Keratinocyte (primary cell): ENCODE measurements around the gene GRK4. TPM values are rescaled to one million over a fixed set of nuclear protein-coding genes. Genes with fewer than 3 reads are reported as not detected.

ENCODE experiments used
- DNase-seq: peaks from one replicate; pipeline ENCODE4 v3.0.0-alpha.2; 2011; ENCODE audit warnings: low read depth, missing footprints, low spot score
- FAIRE-seq: peaks from 2 replicates; lab custom pipeline; 2011; peaks lifted over from hg19 to GRCh38; lab: Jason Lieb, UNC
- H2AFZ ChIP-seq: 2 replicates; pipeline ENCODE4 v1.6.0; 2012; ENCODE audit warnings: low read length, control low read depth, inconsistent platforms; ENCODE audit not compliant: control insufficient read depth
- H3K27ac ChIP-seq: 2 replicates; pipeline ENCODE4 v1.5.1; 2011; ENCODE audit warnings: low read length; ENCODE audit not compliant: control insufficient read depth, insufficient read depth
- H3K27me3 ChIP-seq: 3 replicates; pipeline ENCODE4 v1.6.0; 2011; ENCODE audit warnings: low read length; ENCODE audit not compliant: control insufficient read depth, insufficient read depth; ENCODE audit errors: extremely low read depth
- H3K36me3 ChIP-seq, 2 experiments: 2 replicates in 1 of 2; 3 replicates in 1 of 2; pipeline ENCODE4 v1.5.1; 2011; ENCODE audit warnings: low read length in 2 of 2, mild to moderate bottlenecking in 1 of 2; ENCODE audit not compliant: control insufficient read depth in 2 of 2, insufficient read depth in 2 of 2; ENCODE audit errors: extremely low read depth in 1 of 2
- H3K4me1 ChIP-seq: 3 replicates; pipeline ENCODE4 v1.5.1; 2011; ENCODE audit warnings: low read length; ENCODE audit not compliant: control insufficient read depth, insufficient read depth; ENCODE audit errors: extremely low read depth
- H3K4me2 ChIP-seq: 3 replicates; pipeline ENCODE4 v1.6.0; 2011; ENCODE audit warnings: low read depth, low read length; ENCODE audit not compliant: control insufficient read depth, insufficient read depth; ENCODE audit errors: extremely low read depth
- H3K4me3 ChIP-seq, 3 experiments: fragments of 200-600 bp in 1 of 3; sonication (generic) in 1 of 3; 2 replicates in 2 of 3; 3 replicates in 1 of 3; pipeline ENCODE4 v1.5.1; 2011 to 2016; ENCODE audit warnings: low read length in 3 of 3, mild to moderate bottlenecking in 3 of 3, control low read depth in 2 of 3, inconsistent platforms in 1 of 3, low read depth in 1 of 3, mixed read lengths in 1 of 3, mixed run types in 1 of 3, moderate library complexity in 1 of 3; ENCODE audit not compliant: control insufficient read depth in 2 of 3, insufficient read depth in 2 of 3; ENCODE audit errors: extremely low read depth in 1 of 3
- H3K79me2 ChIP-seq: 2 replicates; pipeline ENCODE4 v1.6.0; 2012; ENCODE audit warnings: low read length; ENCODE audit not compliant: control insufficient read depth, insufficient read depth
- H3K9ac ChIP-seq: 3 replicates; pipeline ENCODE4 v1.6.0; 2011; ENCODE audit warnings: low read length; ENCODE audit not compliant: control insufficient read depth, insufficient read depth; ENCODE audit errors: extremely low read depth
- H3K9me1 ChIP-seq: 3 replicates; pipeline ENCODE4 v1.6.0; 2011; ENCODE audit warnings: low read length; ENCODE audit not compliant: control insufficient read depth, insufficient read depth; ENCODE audit errors: extremely low read depth
- H3K9me3 ChIP-seq: 2 replicates; pipeline ENCODE4 v1.5.1; 2012; ENCODE audit warnings: low read depth, low read length; ENCODE audit not compliant: control insufficient read depth
- H4K20me1 ChIP-seq: 3 replicates; pipeline ENCODE4 v1.6.0; 2011; ENCODE audit warnings: low read length; ENCODE audit not compliant: control insufficient read depth, insufficient read depth; ENCODE audit errors: extremely low read depth
- CTCF ChIP-seq, 3 experiments: IDR thresholded peaks in 1 of 3; conservative IDR thresholded peaks in 1 of 3; optimal IDR thresholded peaks in 1 of 3; 2 replicates in 2 of 3; 3 replicates in 1 of 3; pipeline versions ENCODE3 to v1.5.1; 2011; ENCODE audit warnings: low read length in 3 of 3, mild to moderate bottlenecking in 3 of 3, moderate library complexity in 2 of 3, control low read depth in 1 of 3, inconsistent platforms in 1 of 3; ENCODE audit not compliant: insufficient read depth in 2 of 3; ENCODE audit errors: extremely low read depth in 1 of 3
- EZH2 ChIP-seq: IDR thresholded peaks from one replicate; pipeline ENCODE4 v1.6.1; 2012; ENCODE audit warnings: inconsistent platforms, mild to moderate bottlenecking, low read length, moderate library complexity
- dilution Hi-C: fragments of 300-500 bp; cut with MboI; formaldehyde crosslinking; loops from one replicate; pipeline ENCODE4 v1.7.0; 2020; ENCODE audit warnings: low sequenced_read_pairs; ENCODE audit not compliant: extremely low pct_ligation_motif_present
- polyA plus RNA-seq, 5 experiments: library from polyadenylated mRNA; depleted of rRNA in 3 of 5; stranded (reverse) in 3 of 5; stranded (forward) in 1 of 5; unstranded in 1 of 5; fragments of >200 nt; gene quantifications; 1 replicate in 1 of 5; 2 replicates in 3 of 5; 3 replicates in 1 of 5; pipeline versions ENCODE4 v1.2.1 to v1.2.3, GENCODE V29; 2011 to 2012; ENCODE audit warnings: missing spikeins in 2 of 5, low read depth in 1 of 5, low replicate concordance in 1 of 5

Gene GRK4
- polyA plus RNA-seq, 1 donor (not counting 4 experiments of a cell fraction or from before 2014, with no cell fraction given) = 4.3 TPM

DNA sequence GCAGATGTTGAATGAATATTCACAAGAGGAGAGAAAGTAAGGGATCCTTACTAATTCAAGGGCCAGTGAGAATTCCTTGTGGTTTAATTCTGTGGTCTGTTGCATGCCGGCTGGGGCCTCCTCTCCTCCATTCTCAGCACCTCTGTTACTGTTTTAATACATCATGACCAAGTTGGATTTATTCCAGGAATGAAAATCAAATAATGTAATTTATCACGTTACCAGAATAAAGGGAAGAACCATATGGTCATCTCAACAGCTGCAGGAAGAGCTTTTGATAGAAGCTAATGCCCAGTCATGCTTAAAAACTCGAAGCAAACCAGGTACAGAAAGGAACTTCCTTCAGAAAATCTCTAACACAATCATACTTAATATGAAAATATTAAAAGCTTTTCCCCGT is 54.1 kb downstream of the GRK4 start:
- no peaks in the 10 kb centered on the region for H3K9me1 ChIP-seq
- H2AFZ ChIP-seq = no peak overlapping the region
- no peaks in the 10 kb centered on the region for H3K79me2 ChIP-seq
- no peaks in the 10 kb centered on the region for H3K36me3 ChIP-seq
- no peak overlapping the region for H3K27ac ChIP-seq
- no peak overlapping the region for H3K4me3 ChIP-seq
- TF ChIP-seq EZH2 (no peak), CTCF (optimal IDR thresholded peaks at IDR 0.05 in 1 of 3, IDR thresholded peaks at IDR 0.05 in 1 of 3, conservative IDR thresholded peaks at IDR 0.05 in 1 of 3; ENCODE audit: extremely low read depth in 1 of 3, insufficient read depth in 2 of 3, low read length in 3 of 3) (no peak)
- H3K4me1 ChIP-seq = no peaks in the 10 kb centered on the region
- no peaks in the 10 kb centered on the region for H4K20me1 ChIP-seq
- H3K27me3 ChIP-seq = peaks cover 4% of the 10 kb centered on the region
- no peaks in the 10 kb centered on the region for H3K9me3 ChIP-seq
- no peak overlapping the region for H3K9ac ChIP-seq
- no peak overlapping the region for H3K4me2 ChIP-seq
- dilution Hi-C loops = no loop called here
- FAIRE-seq = no peak
- DNase-seq = no peak

DNA sequence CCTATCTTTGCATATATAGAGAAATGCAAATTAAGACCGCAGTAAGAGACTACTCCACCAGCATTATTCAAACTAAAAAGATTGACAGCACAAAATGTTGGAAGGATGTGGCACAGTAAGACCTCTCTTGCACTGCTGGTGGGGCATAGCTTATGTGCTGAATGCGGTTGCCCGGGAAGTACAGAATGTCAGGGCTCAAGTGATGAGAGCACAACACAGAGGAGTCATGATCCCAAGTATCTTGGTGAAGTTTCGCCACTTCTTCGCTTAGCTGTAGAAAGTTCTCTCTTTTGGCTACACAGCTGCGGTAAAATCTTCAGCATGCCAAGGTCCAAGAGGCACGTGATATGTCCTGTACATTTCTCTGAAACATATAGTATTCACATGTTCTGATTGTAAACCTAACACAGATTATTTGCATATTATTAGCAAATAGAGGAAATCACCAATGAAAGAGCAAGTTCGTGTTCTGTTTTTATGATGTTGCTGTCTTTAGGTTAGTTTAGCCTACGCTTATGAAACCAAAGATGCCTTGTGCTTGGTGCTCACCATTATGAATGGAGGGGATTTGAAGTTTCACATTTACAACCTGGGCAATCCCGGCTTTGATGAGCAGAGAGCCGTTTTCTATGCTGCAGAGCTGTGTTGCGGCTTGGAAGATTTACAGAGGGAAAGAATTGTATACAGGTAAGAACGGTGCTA is 55.9 kb downstream of the GRK4 start:
- FAIRE-seq = no peak
- Histone ChIP-seq H3K27ac (no peak overlapping the region), H2AFZ (no peak overlapping the region), H3K4me3 (no peak overlapping the region), H3K9ac (no peak overlapping the region), H3K9me1 (no peaks in the 10 kb centered on the region), H3K79me2 (no peaks in the 10 kb centered on the region), H3K27me3 (peaks cover 4% of the 10 kb centered on the region), H3K4me1 (no peaks in the 10 kb centered on the region), H3K36me3 (no peaks in the 10 kb centered on the region), H4K20me1 (no peaks in the 10 kb centered on the region), H3K4me2 (no peak overlapping the region), H3K9me3 (peaks cover 2% of the 10 kb centered on the region)
- no peak for DNase-seq
- dilution Hi-C loops = no loop called here
- TF ChIP-seq CTCF (optimal IDR thresholded peaks at IDR 0.05 in 1 of 3, IDR thresholded peaks at IDR 0.05 in 1 of 3, conservative IDR thresholded peaks at IDR 0.05 in 1 of 3; ENCODE audit: extremely low read depth in 1 of 3, insufficient read depth in 2 of 3, low read length in 3 of 3) (no peak), EZH2 (no peak)
